OCI-LY1 (cell line): ENCODE data around the gene GABRP.

ENCODE experiments used
- H2AFZ ChIP-seq: fragments of 200-600 bp; sonication (generic), shearing (Covaris generic); 2 replicates; pipeline ENCODE4 v1.6.0; 2014; ENCODE audit warnings: antibody characterized with exemption, mild to moderate bottlenecking, low read length
- H3F3A ChIP-seq: fragments of 200-600 bp; sonication (generic), shearing (Covaris generic); 2 replicates; pipeline ENCODE4 v1.6.0; 2014; ENCODE audit warnings: mild to moderate bottlenecking, antibody characterized with exemption, low read length, moderate library complexity; ENCODE audit not compliant: insufficient read depth
- H3K27ac ChIP-seq: fragments of 200-600 bp; sonication (generic); 2 replicates; pipeline ENCODE4 v1.5.1; 2014; ENCODE audit warnings: low read length, mixed run types, mild to moderate bottlenecking, low read depth; ENCODE audit not compliant: poor library complexity, severe bottlenecking
- H3K27me3 ChIP-seq: fragments of 200-600 bp; sonication (generic); 2 replicates; pipeline ENCODE4 v1.6.0; 2014; ENCODE audit warnings: antibody characterized with exemption, mild to moderate bottlenecking, low read length, moderate library complexity; ENCODE audit not compliant: insufficient read depth
- H3K36me3 ChIP-seq: fragments of 200-600 bp; sonication (generic); 2 replicates; pipeline ENCODE4 v1.6.1; 2014; ENCODE audit warnings: mild to moderate bottlenecking, antibody characterized with exemption, low read length, moderate library complexity, mixed read lengths; ENCODE audit not compliant: insufficient read depth
- H3K4me1 ChIP-seq: fragments of 200-600 bp; sonication (generic); 2 replicates; pipeline ENCODE4 v1.5.1; 2014; ENCODE audit warnings: mild to moderate bottlenecking, low read length, moderate library complexity; ENCODE audit not compliant: insufficient read depth, severe bottlenecking
- H3K4me2 ChIP-seq: fragments of 200-600 bp; sonication (generic), shearing (Covaris generic); 2 replicates; pipeline ENCODE4 v1.6.1; 2014; ENCODE audit warnings: low read length
- H3K4me3 ChIP-seq: fragments of 200-600 bp; sonication (generic); 2 replicates; pipeline ENCODE4 v1.5.1; 2014; ENCODE audit warnings: low read length, low read depth, mild to moderate bottlenecking, mixed read lengths; ENCODE audit not compliant: poor library complexity, severe bottlenecking
- H3K79me2 ChIP-seq: fragments of 200-600 bp; shearing (Covaris generic); 2 replicates; pipeline ENCODE4 v1.6.1; 2016; ENCODE audit warnings: mixed run types, low read length, mixed read lengths; ENCODE audit not compliant: insufficient read depth
- H3K9ac ChIP-seq: fragments of 200-600 bp; sonication (generic), shearing (Covaris generic); 2 replicates; pipeline ENCODE4 v1.6.1; 2014; ENCODE audit warnings: mild to moderate bottlenecking, low read length, mixed read lengths
- H3K9me2 ChIP-seq: fragments of 200-600 bp; sonication (generic), shearing (Covaris generic); 2 replicates; pipeline ENCODE4 v1.6.1; 2014; ENCODE audit warnings: low read depth, mild to moderate bottlenecking, low read length, mixed read lengths
- H3K9me3 ChIP-seq: fragments of 200-600 bp; shearing (Covaris generic); 2 replicates; pipeline ENCODE4 v1.6.1; 2014; ENCODE audit warnings: low read length, mixed read lengths
- H4K20me1 ChIP-seq: fragments of 200-600 bp; sonication (generic), shearing (Covaris generic); 2 replicates; pipeline ENCODE4 v1.6.0; 2016; ENCODE audit warnings: mild to moderate bottlenecking, low read length; ENCODE audit not compliant: insufficient read depth
- EZH2 ChIP-seq: fragments of 200-600 bp; sonication (generic), shearing (Covaris generic); IDR thresholded peaks from 2 replicates; pipeline ENCODE4 v1.8.0; 2017; ENCODE audit warnings: borderline replicate concordance, mixed run types, mild to moderate bottlenecking, antibody characterized with exemption, low read length, moderate library complexity, mixed read lengths
- TF ChIP-seq, protein P1 (sequence below): fragments of 200-600 bp; sonication (generic), shearing (Covaris generic); IDR thresholded peaks from 2 replicates; pipeline ENCODE4 v1.5.1; 2017; ENCODE audit warnings: mild to moderate bottlenecking, antibody characterized with exemption, low read length, moderate library complexity, mixed read lengths

GABRP gene

DNA sequence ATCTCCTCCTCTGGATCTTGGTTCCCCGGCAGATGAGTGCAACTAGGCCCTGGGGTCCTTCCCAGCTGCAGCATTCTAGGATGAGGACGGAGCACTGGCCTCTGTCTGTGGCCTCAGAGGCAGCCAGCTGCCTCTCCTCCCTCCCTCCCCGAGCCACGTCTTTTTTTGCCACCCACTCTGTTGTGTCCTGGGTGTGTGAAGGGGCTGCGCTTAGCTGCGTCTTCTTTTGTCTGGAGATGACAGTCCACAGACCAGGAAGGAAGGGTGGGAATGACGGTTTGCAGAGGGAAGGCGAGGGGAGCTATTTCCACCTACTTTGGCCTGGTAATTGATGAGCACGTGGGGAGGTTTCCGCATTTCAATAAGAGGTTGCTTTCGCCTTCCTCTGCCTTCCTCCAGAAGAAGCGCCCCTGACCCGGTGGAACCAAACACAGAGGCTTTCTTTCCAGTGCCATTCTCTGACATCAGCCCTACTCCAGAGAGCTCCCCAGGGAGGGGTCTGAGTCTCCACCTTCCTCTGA is 34.5 kb upstream of the GABRP start:
- H3F3A ChIP-seq, result no peaks in the 10 kb centered on the region
- no peak overlapping the region for H2AFZ ChIP-seq
- no peak overlapping the region for H3K4me2 ChIP-seq

DNA sequence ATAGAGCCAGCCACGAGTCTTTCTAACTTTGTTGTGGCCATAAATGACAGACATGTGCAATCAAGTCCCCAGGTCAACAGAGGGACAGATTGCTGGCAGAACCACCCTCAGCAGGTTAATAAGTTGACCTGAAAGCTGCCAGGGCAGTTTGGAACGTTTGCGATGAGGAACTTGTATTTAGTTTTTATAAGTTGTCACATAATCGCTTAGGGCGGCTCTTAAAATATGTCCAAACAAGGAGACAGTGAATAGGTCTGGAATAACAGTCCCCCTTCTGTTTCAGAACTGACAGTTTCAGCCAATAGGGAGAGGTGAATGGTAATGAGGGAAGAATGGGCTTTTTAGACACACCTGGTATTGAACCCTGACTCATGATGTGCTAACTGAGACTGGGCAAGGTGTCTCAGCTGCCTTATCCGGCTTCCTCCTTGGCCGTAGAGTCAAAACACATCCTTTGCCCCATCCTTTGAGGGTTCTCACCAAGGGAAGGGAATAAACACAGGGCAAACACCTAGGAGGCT is 33.6 kb upstream of the GABRP start:
- H3K9ac ChIP-seq, result no peak overlapping the region
- no peaks in the 10 kb centered on the region for H3F3A ChIP-seq
- H3K36me3 ChIP-seq, result no peaks in the 10 kb centered on the region
- no peaks in the 10 kb centered on the region for H3K9me2 ChIP-seq
- H2AFZ ChIP-seq, result no peak overlapping the region
- no peak overlapping the region for H3K4me2 ChIP-seq
- no peaks in the 10 kb centered on the region for H3K4me1 ChIP-seq
- no peaks in the 10 kb centered on the region for H3K79me2 ChIP-seq
- no peaks in the 10 kb centered on the region for H3K9me3 ChIP-seq
- H4K20me1 ChIP-seq, result no peaks in the 10 kb centered on the region
- no peaks in the 10 kb centered on the region for H3K27me3 ChIP-seq
- no peak for TF ChIP-seq EZH2
- TF ChIP-seq, protein P1, sequence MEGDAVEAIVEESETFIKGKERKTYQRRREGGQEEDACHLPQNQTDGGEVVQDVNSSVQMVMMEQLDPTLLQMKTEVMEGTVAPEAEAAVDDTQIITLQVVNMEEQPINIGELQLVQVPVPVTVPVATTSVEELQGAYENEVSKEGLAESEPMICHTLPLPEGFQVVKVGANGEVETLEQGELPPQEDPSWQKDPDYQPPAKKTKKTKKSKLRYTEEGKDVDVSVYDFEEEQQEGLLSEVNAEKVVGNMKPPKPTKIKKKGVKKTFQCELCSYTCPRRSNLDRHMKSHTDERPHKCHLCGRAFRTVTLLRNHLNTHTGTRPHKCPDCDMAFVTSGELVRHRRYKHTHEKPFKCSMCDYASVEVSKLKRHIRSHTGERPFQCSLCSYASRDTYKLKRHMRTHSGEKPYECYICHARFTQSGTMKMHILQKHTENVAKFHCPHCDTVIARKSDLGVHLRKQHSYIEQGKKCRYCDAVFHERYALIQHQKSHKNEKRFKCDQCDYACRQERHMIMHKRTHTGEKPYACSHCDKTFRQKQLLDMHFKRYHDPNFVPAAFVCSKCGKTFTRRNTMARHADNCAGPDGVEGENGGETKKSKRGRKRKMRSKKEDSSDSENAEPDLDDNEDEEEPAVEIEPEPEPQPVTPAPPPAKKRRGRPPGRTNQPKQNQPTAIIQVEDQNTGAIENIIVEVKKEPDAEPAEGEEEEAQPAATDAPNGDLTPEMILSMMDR, result no peak
- H3K27ac ChIP-seq, result no peak overlapping the region
- no peak overlapping the region for H3K4me3 ChIP-seq

More for the DNA sequence above, 34.5 kb upstream of the GABRP start:
- Histone ChIP-seq H3K4me3 (no peak overlapping the region), H3K27me3 (no peaks in the 10 kb centered on the region), H3K27ac (no peak overlapping the region), H3K4me1 (no peaks in the 10 kb centered on the region), H3K36me3 (no peaks in the 10 kb centered on the region), H3K9me2 (no peaks in the 10 kb centered on the region), H3K9me3 (no peaks in the 10 kb centered on the region), H3K79me2 (no peaks in the 10 kb centered on the region), H4K20me1 (no peaks in the 10 kb centered on the region), H3K9ac (no peak overlapping the region)
- no peak for TF ChIP-seq EZH2
- TF ChIP-seq, protein P1, result no peak

DNA sequence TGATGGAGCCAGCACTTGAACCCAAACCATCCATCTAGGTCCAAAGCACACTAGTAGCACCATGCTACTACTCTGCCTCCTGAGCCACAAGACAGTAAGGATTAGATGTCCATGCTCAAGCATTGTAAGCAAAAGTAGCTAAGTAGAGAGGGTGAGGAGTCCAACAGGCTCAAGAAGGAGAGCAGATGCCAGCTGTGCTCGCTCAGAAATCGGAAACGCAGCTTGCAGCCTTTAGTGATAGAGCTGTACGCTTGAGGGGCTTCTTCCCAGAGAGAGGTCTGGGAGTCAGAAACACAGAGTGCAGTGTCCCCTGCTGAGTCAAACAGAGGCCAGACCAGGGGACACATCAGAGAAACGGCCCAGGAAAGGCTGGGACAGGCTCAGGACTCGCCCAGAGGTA is 32.7 kb upstream of the GABRP start:
- Histone ChIP-seq H4K20me1 (no peaks in the 10 kb centered on the region), H2AFZ (no peak overlapping the region), H3K9me2 (no peaks in the 10 kb centered on the region), H3K4me3 (no peak overlapping the region), H3K9ac (no peak overlapping the region), H3K27ac (no peak overlapping the region), H3K79me2 (no peaks in the 10 kb centered on the region), H3K27me3 (no peaks in the 10 kb centered on the region), H3K9me3 (no peaks in the 10 kb centered on the region), H3K36me3 (no peaks in the 10 kb centered on the region), H3K4me1 (no peaks in the 10 kb centered on the region), H3K4me2 (no peak overlapping the region), H3F3A (no peaks in the 10 kb centered on the region)
- TF ChIP-seq, protein P1, result no peak
- no peak for TF ChIP-seq EZH2
